ENCODE measurements around the gene AVPR1B.
"Not testable (repeated sequence)": the region's sequence is repeated elsewhere in the genome, so short reads cannot be mapped to it uniquely, and the experiment has no call there.

AVPR1B gene

DNA sequence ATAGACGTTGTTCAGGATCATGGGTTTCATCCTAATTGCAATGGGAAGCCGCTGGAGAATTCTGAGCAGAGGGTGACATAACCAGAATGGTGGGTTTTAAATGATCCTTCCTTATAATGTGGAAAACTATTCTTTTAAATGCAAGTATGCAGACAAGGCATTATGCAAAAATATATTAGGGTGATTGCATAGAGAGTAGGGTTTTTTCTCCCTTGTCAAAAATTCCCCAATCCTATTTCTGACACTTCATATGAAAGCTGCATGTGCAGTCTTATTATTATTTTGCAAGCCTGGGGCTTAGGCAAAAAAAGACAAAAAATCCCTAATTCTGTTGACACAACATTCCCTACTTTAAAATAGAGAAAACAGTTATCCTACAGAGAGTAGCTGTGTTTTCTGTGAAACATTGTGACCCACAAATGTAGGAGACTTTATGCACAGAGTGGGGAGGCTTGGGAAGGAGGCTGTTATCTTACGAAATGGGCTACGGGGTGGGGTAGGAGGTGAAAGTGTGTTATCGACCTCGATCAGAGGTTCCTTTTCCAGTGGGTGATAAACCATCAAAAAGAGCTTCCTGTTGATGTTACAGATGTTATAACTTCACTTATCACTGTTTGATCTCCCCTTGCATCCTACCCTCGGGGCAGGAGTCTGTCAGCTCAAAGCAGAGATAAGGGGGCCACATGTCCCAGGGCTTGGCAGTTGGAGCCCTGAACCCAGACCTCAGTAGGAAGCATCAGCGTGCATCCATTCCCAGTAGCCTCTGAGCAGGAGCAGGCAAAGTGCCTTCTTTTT is 37.0 kb downstream of the AVPR1B start:
- DNase-seq = no peak

DNA sequence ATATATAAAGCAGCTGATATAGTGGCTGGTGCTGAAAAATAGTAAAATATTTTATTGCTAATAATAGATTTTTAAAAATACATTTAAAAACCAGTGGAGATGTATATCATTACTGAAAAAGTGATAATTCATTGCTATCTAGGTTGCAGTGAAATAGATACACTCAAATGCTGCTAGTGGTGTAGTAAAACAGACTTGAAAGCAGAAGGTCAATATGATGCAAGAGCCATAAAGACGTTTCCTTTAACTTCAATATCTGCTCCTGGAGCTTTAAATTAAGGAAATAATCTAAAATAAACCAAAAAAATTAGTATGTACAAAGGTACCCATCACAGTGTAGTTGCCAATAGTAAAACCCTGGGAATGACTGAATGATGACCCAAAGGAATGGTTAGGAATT is 38.1 kb downstream of the AVPR1B start:
- DNase-seq = no peak

GRCh38 chr1:206075786-206076755 is 41.1 kb downstream of the AVPR1B start:
- DNase-seq = no peak

- no peak for DNase-seq
These were observed 42.3 kb downstream of the AVPR1B start for GRCh38 chr1:206074839-206075238.

DNA sequence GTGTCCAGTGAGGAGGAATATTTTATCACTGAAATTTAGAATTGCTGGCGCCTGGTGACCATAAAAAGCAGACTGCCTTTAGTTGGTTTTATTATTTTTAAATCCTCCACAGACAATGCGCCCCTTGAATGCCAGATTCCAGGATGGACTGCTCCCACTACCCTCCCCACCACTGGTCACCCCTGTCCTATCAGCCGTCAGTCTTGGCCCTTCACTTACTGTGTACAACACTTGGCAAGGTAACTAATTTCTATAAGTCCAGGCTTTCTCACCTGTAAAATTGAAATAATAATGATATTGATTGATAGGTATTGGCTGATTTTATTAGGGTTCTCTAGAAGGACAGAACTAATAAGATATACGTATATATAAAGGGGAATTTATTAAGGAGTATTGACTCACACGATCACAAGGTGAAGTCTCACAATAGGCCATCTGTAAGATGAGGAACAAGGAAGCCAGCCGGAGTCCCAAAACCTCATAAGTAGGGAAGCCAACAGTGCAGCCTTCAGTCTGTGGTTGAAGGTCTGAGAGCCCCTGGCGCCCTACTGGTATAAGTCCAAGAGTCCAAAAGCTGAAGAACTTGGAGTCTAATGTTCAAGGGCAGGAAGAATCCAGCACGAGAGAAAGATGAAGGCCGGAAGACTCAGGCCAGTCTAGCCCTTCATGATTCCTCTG is 46.4 kb downstream of the AVPR1B start:
- no peak for DNase-seq

DNA sequence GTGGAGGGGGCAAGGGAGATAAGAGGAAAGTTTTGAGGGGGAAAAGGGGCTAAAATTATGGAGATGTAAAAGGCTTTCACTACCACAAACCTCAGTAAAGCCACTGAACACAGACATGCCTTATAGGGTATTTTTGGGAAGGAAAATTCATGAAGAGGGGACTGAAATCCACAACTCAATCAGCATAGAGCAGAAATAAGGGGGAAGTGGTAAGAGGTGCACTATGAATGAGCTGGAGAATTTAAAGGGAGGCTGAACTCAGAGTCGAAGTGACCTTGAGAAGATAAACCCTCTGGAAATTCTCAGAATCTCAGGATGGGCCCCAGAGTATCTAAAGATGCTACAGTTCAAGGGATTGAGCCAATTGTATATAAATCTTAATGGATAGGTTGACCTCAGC is 48.9 kb downstream of the AVPR1B start:
- no peak for DNase-seq

DNA sequence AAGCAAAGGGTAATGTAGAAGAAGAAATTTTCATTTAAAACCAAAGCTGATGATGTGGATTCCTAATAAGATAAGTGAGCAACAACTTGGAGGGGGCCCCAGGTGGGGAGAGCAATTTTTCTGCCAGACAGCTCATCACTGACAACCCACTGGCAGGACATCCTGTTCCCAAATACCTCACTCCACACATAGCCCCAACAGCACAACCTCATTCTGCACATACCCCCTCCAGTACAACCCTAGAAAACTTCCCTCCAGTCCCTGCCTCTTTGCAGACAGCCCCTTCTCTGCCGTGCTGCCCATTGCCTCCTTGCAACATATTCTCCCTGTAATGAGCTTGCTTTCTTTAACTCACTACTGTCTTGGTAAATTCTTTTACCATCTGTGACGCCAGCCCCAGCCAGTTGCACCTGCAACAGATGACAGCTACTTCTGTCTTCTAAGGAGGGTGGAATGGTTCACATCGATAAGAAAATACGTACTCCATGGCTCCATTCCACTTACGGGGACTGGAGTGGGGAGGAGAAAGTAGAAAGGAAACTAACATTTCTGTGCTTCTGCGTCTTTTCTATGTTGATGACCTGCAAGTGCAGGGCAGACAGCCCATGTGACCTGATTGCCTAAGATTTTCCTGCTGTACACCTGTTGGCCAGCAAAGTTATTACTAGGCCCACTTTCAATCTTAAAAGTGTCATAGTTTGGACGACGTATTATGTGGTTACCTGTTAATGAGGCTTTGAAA is 49.5 kb downstream of the AVPR1B start:
- DNase-seq = no peak

DNA sequence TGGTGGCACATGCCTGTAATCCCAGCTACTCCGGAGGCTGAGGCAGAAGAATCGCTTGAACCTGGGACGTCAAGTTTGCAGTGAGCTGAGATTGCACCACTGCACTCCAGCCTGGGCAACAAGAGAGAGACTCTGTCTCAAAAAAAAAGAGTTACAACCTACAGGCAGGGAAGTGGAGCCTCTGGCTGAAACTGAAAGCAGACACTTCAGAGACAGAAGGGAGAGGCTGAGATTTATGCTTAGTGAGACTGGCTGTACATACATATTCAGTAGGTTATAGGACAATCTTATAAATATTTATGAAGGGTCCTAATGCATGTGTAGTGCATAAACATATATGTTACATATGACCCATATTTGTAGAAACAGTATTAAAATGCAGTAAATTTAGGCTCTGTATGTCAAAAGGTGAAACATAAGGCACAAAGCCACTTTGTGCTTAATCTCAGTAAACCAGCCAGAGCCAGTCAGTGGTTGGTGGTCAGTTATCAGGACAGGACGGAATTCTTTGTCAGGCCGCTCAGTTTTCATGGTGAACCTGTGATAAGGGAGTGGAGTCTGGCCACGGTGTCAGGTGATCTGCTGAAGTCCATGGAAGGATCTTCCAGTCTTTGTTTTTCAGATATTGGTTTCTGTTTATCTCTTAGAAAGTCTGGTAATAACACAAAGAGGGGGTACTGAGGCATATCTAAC is 50.6 kb downstream of the AVPR1B start:
- peak; percentile 31 for DNase-seq

- no peak for DNase-seq
These were observed 51.5 kb downstream of the AVPR1B start for GRCh38 chr1:206065547-206066145.

DNA sequence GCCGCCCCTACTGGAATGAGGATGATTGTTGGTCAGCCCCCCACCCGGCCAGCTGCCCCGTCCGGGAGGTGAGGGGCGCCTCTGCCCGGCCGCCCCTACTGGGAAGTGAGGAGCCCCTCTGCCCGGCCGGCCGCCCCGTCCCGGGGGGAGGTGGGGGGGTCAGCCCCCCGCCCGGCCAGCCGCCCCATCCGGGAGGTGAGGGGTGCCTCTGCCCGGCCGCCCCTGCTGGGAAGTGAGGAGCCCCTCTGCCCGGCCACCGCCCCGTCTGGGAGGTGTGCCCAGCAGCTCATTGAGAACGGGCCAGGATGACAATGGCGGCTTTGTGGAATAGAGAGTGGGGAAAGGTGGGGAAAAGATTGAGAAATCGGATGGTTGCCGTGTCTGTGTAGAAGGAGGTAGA is 52.7 kb downstream of the AVPR1B start:
- not testable (repeated sequence) for DNase-seq

- not testable (repeated sequence) for DNase-seq
These were observed 53.2 kb downstream of the AVPR1B start for GRCh38 chr1:206064001-206064400.

DNA sequence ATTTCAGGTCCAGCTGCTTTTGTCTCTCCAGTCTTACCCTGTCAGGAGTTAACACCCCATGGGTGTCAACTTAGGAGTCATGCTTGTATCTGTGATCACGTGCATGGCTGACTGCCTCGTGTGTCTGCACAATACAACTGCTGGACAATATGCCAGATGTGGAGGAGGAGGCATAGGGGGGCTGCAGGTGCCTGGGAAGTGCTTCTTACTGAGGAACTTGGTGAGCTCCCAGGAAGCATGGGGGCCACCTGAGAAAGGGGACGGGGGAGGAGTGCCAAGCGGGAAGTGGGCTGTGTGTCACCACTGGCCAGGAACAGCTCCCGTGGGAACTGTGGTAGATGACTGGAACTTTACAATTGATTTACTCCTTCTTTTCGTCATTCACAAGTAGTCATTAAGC is 54.7 kb downstream of the AVPR1B start:
- DNase-seq = no peak

- DNase-seq = no peak
These were observed 56.3 kb downstream of the AVPR1B start for GRCh38 chr1:206060844-206061243.

Measured in CD4-positive, alpha-beta T cell treated with Interleukin-15 for 1 hour (primary cell).